Chondrocyte (in vitro differentiated cells): ENCODE data around the gene RNF38. TPM values are rescaled to one million over a fixed set of nuclear protein-coding genes. Genes with fewer than 3 reads are reported as not detected.

Experiments used
- DNase-seq: peaks from one replicate; pipeline ENCODE4 v3.0.0; 2021; ENCODE audit warnings: mixed read lengths, low spot score
- H3K27ac Mint-ChIP-seq: one replicate; pipeline ENCODE4 v1.8.0; 2021; ENCODE audit warnings: mild to moderate bottlenecking, moderate library complexity, mixed read lengths; ENCODE audit not compliant: unreplicated experiment
- H3K27me3 Mint-ChIP-seq: 2 replicates; pipeline ENCODE4 v1.8.0; 2021; ENCODE audit warnings: low read depth, mixed read lengths
- H3K36me3 Mint-ChIP-seq: 2 replicates; pipeline ENCODE4 v1.8.0; 2021; ENCODE audit warnings: low read depth, mixed read lengths
- H3K4me1 Mint-ChIP-seq: 2 replicates; pipeline ENCODE4 v1.8.0; 2021; ENCODE audit warnings: low read depth, mild to moderate bottlenecking, mixed read lengths
- H3K4me3 Mint-ChIP-seq: one replicate; pipeline ENCODE4 v1.8.0; 2021; ENCODE audit warnings: mild to moderate bottlenecking, moderate library complexity, mixed read lengths; ENCODE audit not compliant: unreplicated experiment
- H3K9me3 Mint-ChIP-seq: 2 replicates; pipeline ENCODE4 v1.8.0; 2021; ENCODE audit warnings: low read depth, mixed read lengths
- total RNA-seq: library from RNA; stranded (reverse); gene quantifications from 3 replicates; pipeline ENCODE4 v1.2.1, GENCODE V29; 2021
- TF ChIP-seq, protein P1 (sequence below): fragments of 200-600 bp; sonication (generic); IDR thresholded peaks from 2 replicates; pipeline ENCODE4 v1.5.0; 2021; ENCODE audit warnings: antibody characterized with exemption, mild to moderate bottlenecking, moderate library complexity

The RNF38 gene
- total RNA-seq, 1 donor from 2014 or later, result 22.6 TPM

DNA sequence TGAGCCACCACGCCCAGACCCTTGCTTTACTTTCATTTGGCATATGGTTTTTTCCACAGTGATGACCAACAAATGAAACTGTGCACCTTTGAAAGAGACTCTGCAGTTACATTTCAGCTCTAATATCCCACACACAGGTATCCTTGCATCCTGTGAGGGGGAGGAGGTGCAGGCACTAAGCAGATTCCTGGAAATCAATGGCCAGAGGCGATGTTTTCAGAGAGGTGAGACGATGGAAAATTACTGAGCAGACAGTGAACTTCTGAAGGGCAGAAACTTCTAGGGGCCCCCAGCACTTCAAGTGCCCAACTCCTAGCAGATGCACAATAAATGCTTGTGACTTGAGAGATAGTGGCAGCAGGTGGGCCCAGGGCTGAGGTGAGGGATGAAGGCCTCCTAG, 112.0 kb downstream of the RNF38 start:
- TF ChIP-seq, protein P1, sequence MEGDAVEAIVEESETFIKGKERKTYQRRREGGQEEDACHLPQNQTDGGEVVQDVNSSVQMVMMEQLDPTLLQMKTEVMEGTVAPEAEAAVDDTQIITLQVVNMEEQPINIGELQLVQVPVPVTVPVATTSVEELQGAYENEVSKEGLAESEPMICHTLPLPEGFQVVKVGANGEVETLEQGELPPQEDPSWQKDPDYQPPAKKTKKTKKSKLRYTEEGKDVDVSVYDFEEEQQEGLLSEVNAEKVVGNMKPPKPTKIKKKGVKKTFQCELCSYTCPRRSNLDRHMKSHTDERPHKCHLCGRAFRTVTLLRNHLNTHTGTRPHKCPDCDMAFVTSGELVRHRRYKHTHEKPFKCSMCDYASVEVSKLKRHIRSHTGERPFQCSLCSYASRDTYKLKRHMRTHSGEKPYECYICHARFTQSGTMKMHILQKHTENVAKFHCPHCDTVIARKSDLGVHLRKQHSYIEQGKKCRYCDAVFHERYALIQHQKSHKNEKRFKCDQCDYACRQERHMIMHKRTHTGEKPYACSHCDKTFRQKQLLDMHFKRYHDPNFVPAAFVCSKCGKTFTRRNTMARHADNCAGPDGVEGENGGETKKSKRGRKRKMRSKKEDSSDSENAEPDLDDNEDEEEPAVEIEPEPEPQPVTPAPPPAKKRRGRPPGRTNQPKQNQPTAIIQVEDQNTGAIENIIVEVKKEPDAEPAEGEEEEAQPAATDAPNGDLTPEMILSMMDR, result no peak
- no peak for DNase-seq
- Mint-ChIP-seq H3K27ac (no peak overlapping the region), H3K36me3 (peaks cover 1% of the 10 kb centered on the region), H3K9me3 (no peaks in the 10 kb centered on the region), H3K4me3 (no peak overlapping the region), H3K27me3 (no peaks in the 10 kb centered on the region), H3K4me1 (no peaks in the 10 kb centered on the region)

Other genes starting within 250 kb of the RNF38 start
- 2.4 to 2.7 TPM (median 2.4 TPM) in 3 replicates for gene CCIN, start 230.9 kb downstream of the RNF38 start, total RNA-seq
- gene CLTA, start 209.3 kb downstream of the RNF38 start, total RNA-seq, result 200 to 243 TPM (median 240 TPM) in 3 replicates
- gene GNE, start 141.8 kb downstream of the RNF38 start, total RNA-seq, result 16.2 to 17.8 TPM (median 16.9 TPM) in 3 replicates
- gene MELK, start 172.6 kb upstream of the RNF38 start, total RNA-seq, result 9.5 to 12.6 TPM (median 10.4 TPM) in 3 replicates